GM12872 (cell line): ENCODE data around the gene RIMS1.

Experiments
- TF ChIP-seq, protein P1 (sequence below): IDR thresholded peaks from 3 replicates; pipeline ENCODE4 v1.5.1; 2011; ENCODE audit warnings: low read depth, mild to moderate bottlenecking, low read length, moderate library complexity; ENCODE audit not compliant: insufficient read depth

RIMS1 gene

DNA sequence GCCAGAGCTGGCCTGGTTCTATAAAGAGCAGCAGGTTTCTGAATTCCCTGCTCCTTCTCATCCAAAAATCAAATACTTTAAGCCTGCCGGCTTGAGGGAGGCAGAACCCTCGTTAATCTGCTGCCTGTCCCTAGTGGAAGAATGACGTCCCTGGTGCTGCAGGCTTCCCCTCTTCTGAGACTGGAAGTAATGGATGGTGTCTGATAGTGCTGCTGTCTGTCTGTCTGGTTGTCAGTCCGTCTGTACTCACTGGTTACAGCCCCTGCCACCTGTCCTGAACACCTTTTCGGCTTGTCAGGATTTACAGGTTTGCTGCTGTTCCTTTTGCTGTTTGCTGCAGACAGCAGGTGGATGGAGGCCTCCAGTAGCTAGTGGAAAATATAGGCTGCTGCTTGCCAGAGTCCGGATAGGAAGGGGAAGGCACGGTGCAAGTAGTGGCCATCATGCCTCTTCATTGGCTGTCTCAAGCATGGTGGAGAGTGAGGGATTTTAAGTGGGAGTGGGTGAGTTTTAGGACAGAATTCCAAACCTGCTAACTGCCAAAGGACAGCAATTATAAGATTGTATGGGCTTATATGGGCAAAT is 2.5 kb downstream of the RIMS1 start:
- TF ChIP-seq, protein P1, sequence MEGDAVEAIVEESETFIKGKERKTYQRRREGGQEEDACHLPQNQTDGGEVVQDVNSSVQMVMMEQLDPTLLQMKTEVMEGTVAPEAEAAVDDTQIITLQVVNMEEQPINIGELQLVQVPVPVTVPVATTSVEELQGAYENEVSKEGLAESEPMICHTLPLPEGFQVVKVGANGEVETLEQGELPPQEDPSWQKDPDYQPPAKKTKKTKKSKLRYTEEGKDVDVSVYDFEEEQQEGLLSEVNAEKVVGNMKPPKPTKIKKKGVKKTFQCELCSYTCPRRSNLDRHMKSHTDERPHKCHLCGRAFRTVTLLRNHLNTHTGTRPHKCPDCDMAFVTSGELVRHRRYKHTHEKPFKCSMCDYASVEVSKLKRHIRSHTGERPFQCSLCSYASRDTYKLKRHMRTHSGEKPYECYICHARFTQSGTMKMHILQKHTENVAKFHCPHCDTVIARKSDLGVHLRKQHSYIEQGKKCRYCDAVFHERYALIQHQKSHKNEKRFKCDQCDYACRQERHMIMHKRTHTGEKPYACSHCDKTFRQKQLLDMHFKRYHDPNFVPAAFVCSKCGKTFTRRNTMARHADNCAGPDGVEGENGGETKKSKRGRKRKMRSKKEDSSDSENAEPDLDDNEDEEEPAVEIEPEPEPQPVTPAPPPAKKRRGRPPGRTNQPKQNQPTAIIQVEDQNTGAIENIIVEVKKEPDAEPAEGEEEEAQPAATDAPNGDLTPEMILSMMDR = no peak

DNA sequence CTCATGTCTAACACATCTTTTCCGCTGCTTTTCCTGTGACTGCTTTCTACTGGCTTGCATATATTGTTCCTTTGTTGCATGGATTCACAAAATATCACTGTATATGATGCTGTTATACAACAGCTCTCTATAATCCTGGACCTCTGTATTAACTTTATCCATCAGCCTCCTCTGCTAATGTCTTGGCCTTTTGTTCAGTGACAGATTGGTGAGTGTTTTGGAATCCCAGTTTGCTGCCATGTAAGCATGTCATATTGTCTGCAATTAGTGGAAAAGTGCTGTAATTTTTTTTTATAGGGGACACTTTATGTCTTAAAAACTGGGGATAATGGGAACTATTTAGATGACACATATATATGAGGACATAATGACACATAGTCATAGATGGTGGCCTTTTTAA is 3.0 kb downstream of the RIMS1 start:
- TF ChIP-seq, protein P1 = no peak

DNA sequence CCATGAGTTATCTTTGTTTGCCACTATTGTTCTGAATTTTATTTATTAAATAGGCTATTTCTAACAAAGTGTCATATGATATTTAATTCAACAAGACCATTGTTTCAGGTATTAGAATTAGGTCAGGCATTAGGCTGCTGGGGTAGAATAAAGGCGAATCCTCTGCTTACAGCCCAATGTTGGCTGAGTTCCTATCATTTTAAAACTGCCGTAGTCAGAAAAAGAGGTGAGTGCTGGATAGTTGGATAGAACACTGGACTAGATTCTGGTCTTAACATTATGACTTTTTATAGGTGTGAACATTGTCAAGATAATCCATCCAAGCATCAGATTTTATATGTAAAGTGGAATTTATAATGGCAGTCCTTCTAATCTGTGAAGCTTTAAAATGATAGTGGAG is 6.3 kb downstream of the RIMS1 start:
- TF ChIP-seq, protein P1 = no peak

DNA sequence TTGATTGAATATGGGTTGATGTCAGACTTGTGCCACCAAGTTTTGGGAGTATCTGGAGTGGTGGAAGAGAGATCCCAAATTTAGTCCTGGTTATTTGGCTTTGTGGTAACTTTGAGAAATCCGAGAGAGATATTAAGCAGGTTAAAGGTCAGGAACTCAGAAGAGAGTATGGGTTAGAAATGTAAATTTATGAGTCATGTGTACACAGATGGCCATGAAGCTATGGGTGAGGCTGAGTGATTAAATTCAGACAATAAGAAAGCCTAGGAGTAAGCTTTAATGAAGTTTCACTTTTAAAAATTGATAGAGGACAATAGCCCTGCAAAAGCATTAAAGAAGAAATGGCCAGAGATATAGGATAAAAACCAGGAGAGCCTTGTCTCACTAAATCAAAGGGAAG is 14.3 kb downstream of the RIMS1 start:
- TF ChIP-seq, protein P1 = no peak

DNA sequence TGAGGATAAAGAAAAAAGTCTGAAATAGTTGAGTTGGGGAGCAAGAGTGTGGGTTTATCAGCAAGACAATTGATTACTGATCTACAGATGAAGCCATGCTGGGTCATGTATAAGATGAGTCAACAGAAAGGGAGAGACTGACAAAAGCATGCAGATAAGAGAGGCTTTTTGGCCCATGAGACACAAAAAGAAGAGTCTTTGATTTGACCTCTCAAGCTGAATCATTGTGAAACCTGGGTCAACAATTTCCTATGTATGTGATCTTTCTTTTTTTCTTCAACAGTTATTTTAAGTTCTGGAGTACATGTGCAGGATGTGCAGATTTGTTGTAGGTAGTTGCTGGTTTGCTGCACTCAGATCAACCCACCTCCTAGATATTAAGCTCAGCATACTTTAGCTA is 15.9 kb downstream of the RIMS1 start:
- TF ChIP-seq, protein P1 = no peak

DNA sequence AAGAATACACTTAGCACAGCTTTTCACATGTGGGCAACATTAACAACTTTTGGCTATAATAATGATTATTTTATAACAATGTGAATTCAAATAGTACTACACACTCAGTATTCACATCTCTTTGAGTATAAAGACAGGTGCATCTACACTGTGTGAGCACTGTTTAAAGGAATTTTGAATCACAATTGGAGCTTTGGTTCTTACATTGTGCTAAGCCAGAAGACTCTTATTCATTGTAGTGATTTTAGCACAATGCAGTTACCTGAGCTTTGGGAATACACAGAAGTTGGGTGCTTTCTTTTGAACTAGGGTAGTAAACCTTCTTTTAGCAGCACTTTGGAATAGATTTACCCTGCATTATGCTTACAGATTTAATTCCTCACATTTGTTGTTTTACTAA is 20.5 kb downstream of the RIMS1 start:
- TF ChIP-seq, protein P1 = no peak

DNA sequence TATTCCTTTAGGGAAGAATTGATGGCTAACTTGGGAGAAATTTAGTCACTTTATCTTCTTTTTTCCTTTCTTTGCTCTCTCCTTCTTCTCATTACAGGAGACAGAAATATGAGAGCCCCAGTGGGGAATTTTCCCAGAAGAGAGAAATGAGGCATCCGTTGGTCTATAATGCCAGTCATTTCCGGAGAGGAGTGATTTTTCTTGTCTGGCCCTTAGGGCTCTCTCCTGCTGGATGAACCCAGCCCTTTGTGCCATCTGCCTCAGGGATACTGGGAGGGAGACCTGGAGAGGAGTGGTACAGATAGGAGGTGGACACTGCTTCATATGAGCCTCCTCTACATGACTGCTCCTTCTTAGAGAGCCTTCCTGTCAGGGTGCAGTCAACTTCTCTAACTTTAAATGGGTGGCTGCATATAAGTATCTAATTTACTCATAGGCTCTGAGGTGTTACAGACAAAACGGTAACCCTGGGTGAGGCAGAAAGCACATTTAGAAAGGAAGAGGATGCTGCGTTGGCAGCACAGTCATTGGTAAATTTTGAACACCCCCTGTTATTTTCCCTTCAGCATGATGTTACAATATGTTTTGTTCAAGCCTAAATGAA is 21.9 kb downstream of the RIMS1 start:
- TF ChIP-seq, protein P1 = no peak
